ENCODE results near the gene RXFP3. TPM values are rescaled to one million over a fixed set of nuclear protein-coding genes. Genes with fewer than 3 reads are reported as not detected.

Gene RXFP3
- total RNA-seq, 6 donors from 2014 or later, result not detected

GRCh38 chr5:33933723-33934169 is 2.4 kb upstream of the RXFP3 start:
- Histone ChIP-seq H3K4me1 (peaks cover 12 to 18% (median 13%) of the 10 kb centered on the region in 4 donors), H3K27me3 (peaks cover 0 to 24% (median 14%) of the 10 kb centered on the region in 4 donors), H3K9me3 (no peaks in the 10 kb centered on the region), H3K4me3 (no peak overlapping the region), H3K36me3 (no peaks in the 10 kb centered on the region), H3K27ac (no peak overlapping the region)
- DNase-seq, result no peak
- WGBS, 2 donors, result 88 to 90% methylated on average over 3 of the region's 3 CpGs
- ATAC-seq (ENCODE audit: low FRiP score in 2 of 2), result no peak
- no peak for TF ChIP-seq POLR2A (IDR thresholded peaks at IDR 0.05)
- TF ChIP-seq POLR2AphosphoS5 (IDR thresholded peaks at IDR 0.05), result no peak
- no peak for TF ChIP-seq EP300 (IDR thresholded peaks at IDR 0.05)
- no peak for TF ChIP-seq CTCF (IDR thresholded peaks at IDR 0.05)

- Histone ChIP-seq H3K36me3 (no peaks in the 10 kb centered on the region), H3K4me3 (no peak overlapping the region), H3K27me3 (peaks cover 0 to 26% (median 15%) of the 10 kb centered on the region in 4 donors), H3K4me1 (peaks cover 12 to 18% (median 13%) of the 10 kb centered on the region in 4 donors), H3K9me3 (no peaks in the 10 kb centered on the region), H3K27ac (no peak overlapping the region)
- no peak for TF ChIP-seq POLR2A (IDR thresholded peaks at IDR 0.05)
- no peak for TF ChIP-seq POLR2AphosphoS5 (IDR thresholded peaks at IDR 0.05)
- TF ChIP-seq CTCF (IDR thresholded peaks at IDR 0.05), result no peak
- no peak for TF ChIP-seq EP300 (IDR thresholded peaks at IDR 0.05)
- ATAC-seq (ENCODE audit: low FRiP score in 2 of 2) (no peak), DNase-seq (no peak)
- 79 to 89% methylated on average over 1 of the region's 1 CpG for WGBS, 2 donors
Measured at GRCh38 chr5:33934176-33934575, 2.0 kb upstream of the RXFP3 start.

- H3K4me1 ChIP-seq, result peaks cover 12 to 18% (median 13%) of the 10 kb centered on the region in 4 donors
- no peaks in the 10 kb centered on the region for H3K9me3 ChIP-seq
- TF ChIP-seq POLR2A (IDR thresholded peaks at IDR 0.05) (no peak), POLR2AphosphoS5 (IDR thresholded peaks at IDR 0.05) (no peak), CTCF (IDR thresholded peaks at IDR 0.05) (peak in 4 of 6 experiments; percentile 10 to 39 (median 25)), EP300 (IDR thresholded peaks at IDR 0.05) (no peak)
- peak in 1 of 2 donors; percentile 82 for ATAC-seq (ENCODE audit: low FRiP score in 2 of 2)
- no peak overlapping the region for H3K27ac ChIP-seq
- peak; percentile 25 to 92 for DNase-seq
- WGBS, 2 donors, result 1 to 4% methylated on average over 26 to 30 of the region's 30 CpGs
- H3K4me3 ChIP-seq, result peak overlapping the region in 3 of 4 donors; percentile 7 to 34 (median 31)
- peaks cover 0 to 26% (median 15%) of the 10 kb centered on the region in 4 donors for H3K27me3 ChIP-seq
- H3K36me3 ChIP-seq, result no peaks in the 10 kb centered on the region
Measured at GRCh38 chr5:33936004-33936380, 194 bp upstream of the RXFP3 start.

- Histone ChIP-seq H3K4me1 (peaks cover 12 to 18% (median 13%) of the 10 kb centered on the region in 4 donors), H3K27me3 (peaks cover 0 to 26% (median 15%) of the 10 kb centered on the region in 4 donors), H3K36me3 (no peaks in the 10 kb centered on the region), H3K27ac (no peak overlapping the region), H3K9me3 (no peaks in the 10 kb centered on the region), H3K4me3 (peak overlapping the region in 2 of 4 donors; percentile 31 to 34)
- WGBS, 2 donors, result 61% methylated on average over 49 of the region's 54 CpGs; no CpG with 5 or more reads in 1 of the 2 donors
- DNase-seq (peak in 1 of 2 donors; percentile 77), ATAC-seq (ENCODE audit: low FRiP score in 2 of 2) (no peak)
- TF ChIP-seq CTCF (IDR thresholded peaks at IDR 0.05) (no peak), EP300 (IDR thresholded peaks at IDR 0.05) (no peak), POLR2A (IDR thresholded peaks at IDR 0.05) (no peak), POLR2AphosphoS5 (IDR thresholded peaks at IDR 0.05) (no peak)
Measured at GRCh38 chr5:33937017-33937706, 976 bp downstream of the RXFP3 start.

Data from upper lobe of left lung (tissue), 6 donors.